NCI-H128 (cell line): ENCODE data around the gene COMP.
"Not testable (repeated sequence)": the region's sequence is repeated elsewhere in the genome, so short reads cannot be mapped to it uniquely, and the experiment has no call there.

Experiments used
- DNase-seq: peaks from one replicate; lab custom pipeline; 2025; ENCODE audit not compliant: unreplicated experiment; lab: John Stamatoyannopoulos, UW

COMP gene

DNA sequence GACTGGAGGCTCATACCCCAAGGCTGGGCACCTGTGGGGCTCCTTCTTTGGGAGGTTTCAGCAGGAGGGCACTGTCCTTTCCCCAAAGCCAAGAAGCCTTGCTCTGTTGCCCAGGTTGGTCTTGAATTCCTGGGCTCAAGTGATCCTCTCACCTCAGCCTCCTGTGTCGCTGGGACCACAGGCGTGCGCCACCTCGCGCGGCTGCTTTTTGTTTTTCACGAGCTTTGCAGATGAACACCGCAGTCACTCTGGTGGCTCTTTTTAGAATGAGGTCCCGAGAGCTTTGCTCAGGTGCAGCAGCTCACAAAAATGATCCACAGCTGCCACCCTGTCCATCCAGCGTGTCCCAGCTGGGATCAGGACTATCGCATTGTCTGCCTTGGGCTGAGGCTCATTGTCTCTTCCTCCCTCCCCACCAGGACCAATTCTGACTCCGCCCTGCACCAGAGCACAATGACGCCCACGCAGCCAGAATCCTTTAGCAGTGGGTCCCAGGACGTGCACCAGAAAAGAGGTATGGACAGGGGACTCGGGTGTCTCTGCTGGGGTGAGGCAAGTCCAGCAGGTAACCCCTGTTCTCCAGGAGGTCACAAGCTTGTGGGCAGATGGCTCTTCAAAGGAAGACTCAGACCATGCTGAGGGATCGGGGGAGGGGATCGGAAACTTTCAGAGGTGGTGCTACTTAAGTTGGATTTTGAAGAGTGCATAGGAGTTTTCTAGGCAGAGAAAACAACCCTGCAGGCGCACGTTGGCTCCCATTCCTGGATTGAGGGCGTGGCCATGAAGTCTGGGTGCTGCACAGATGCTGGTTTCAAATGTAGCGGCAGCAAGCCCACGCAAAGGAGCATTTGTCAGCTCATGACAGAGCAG is 41.5 kb downstream of the COMP start:
- DNase-seq = no peak

DNA sequence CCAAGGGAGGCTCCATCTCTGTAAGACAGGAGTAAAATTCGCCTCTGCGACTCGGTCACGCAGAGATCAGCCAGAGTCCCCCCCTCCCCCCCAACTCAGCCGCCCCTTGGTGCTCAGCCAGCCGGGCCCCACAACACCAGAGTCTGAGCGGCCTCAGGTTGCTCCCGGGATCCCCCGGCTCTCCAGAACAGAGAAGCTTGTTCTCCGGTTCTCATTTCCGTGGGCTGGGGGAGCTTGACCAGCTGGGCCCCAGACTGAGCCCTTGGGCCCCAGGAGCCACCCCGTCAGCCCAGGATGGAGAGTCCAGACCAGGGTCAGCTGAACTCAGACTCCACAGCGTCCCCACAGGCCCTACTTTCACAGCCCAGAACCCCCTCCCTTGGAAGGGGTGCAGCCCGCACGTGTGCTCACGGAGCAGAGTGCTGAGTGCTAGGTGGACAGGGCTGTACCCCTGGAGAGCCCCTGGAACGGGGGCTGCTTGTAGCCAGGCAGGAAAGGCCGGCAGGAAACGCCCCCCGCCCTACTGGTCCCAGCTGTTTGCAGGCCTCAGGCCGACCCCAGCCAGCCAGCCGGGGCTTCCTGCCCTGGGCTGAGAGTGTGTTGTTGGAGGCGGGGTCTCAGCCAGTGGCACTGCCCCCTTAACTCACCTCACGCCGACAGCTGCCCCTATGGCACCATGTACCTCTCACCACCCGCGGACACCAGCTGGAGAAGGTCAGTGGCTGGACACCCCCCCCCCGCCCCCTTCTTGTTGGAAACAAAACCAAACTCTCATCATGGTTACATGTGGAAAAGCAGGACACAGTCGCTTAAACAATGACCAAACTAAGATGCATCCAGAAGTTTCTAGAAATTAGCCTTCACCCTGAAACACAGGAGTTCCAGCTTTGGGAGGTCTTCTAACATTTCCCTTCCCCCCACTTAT is 44.4 kb downstream of the COMP start:
- no peak for DNase-seq

DNA sequence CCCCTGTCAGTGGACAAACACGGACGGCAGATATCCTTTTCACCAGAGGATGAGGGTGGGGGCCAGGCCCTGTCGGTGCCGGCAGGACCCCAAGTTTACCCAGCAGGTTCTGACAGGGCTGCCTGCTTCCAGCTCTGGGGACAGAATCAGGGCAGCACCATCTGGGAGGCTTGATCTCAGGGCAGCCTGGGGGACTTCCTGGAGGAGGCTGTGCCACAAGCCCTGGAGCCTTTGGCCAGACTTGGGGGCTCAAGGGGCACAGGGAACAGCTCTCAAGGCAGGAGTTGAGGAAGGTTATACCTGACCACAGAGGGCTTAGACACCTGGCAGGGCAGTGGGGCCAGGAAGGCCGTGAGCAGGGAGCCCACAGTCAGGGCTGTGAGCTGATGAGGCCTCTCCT is 45.2 kb downstream of the COMP start:
- no peak for DNase-seq

DNA sequence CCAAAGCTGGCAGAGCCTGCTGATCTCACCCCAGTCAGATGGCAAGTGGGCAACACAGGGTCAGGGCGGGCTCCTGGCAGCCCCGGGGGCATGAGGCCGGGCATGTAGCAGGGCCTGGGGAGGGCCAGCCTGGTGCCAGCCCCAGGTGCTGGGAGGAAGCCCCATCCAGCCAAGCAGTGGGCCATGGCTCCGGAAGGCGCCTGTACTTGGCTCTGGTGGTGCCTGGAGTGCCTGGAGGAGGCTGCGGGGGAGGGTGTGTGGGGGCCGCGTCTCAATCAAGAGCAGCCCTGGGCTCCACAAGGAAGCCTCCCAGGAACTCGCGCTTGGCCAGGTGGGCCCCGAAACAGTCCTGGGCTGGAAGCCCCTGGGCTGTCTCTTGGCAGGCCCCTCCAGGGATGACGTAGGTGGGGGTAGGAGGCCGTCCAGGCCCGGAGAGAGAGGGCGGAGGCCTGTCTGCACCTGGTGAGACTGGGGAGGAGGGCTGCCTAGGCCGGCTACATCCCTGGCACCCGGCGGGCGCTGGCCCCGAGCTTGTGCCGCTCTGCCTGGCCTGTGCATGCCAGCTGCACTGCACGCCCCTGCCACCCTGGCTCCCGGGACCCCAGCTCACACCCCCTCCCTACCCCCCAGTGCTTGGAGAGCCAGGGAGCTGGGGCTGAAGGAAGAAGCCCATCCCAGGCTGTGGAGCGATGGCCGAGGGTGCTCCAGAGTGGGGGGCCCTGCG is 45.9 kb downstream of the COMP start:
- DNase-seq = no peak

DNA sequence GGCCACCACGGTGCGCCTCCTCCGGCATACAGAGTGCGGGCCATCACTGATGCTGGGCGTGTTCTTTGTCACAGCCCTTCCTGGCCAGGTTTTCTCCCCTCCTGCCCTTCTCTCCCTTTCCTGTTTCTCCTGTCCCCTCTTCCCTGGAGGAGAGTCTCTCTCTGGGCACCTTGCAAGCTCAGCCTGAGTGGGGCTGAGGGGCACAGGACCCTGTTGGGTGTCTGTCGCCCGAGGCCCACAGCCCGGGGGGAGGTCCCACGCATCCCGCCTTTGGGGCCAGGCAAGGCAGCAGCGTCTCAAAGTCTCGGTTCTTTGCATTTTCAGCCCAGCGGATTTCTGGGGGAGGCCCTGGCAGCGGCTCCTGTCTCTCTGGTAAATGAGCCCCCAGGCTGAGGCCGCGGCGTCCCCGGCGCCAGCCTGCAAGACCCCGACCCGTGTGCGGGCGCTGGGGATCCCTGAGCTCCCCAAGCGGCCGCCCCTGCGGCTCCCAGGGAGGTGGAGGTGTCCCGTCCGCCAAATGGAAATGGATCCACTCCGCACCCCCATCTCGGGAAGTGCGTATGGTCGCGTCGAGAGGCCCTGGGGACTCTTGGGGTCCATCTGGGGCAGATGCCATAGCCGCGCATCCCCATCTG is 47.2 kb downstream of the COMP start:
- DNase-seq = no peak

DNA sequence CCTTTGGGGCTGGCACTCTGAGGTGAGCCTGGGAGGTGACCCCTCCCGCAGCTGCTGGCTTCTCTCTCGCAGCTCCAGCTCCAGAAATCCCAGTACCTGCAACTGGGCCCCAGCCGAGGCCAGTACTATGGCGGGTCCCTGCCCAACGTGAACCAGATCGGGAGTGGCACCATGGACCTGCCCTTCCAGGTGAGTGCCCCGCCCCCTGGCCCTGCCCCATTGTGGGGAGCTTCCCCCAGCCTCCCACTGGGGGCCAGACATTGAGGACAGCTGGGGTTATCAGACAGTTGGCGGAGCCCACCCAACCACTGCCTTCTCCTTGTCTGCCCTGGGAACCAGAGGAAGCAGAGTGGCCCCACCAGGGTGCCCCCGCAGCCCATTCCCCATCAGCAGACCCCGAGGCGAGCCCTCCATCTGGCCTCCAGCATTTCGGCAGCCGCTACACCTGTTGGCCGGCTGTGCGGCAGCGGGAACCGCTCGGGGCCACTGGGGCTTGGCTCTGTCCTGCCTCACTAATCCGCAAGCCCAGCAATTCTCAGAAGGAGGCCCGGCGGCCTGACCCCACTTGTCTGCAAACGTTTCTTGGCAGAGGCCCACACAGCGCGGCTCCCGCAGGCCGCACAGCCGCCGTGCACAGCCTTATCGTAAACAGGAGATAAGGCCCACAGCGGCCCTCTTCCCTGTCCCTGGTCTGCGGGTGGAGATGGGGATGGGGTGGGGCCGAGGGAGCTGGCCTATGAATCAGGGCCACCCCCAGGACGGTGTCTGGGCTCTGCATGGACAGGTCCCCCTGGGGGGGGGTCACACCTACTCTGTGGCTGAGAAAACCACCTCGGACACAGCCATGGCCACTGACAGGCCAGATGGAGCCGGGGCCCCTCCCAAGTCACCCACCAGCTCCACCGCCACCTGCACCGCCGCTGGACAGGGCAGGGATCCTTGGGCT is 48.0 kb downstream of the COMP start:
- no peak for DNase-seq

- DNase-seq = no peak
Observed at GRCh38 chr19:18742324-18742723, 48.8 kb downstream of the COMP start.

- no peak for DNase-seq
Observed at GRCh38 chr19:18741124-18742121, 49.7 kb downstream of the COMP start.

DNA sequence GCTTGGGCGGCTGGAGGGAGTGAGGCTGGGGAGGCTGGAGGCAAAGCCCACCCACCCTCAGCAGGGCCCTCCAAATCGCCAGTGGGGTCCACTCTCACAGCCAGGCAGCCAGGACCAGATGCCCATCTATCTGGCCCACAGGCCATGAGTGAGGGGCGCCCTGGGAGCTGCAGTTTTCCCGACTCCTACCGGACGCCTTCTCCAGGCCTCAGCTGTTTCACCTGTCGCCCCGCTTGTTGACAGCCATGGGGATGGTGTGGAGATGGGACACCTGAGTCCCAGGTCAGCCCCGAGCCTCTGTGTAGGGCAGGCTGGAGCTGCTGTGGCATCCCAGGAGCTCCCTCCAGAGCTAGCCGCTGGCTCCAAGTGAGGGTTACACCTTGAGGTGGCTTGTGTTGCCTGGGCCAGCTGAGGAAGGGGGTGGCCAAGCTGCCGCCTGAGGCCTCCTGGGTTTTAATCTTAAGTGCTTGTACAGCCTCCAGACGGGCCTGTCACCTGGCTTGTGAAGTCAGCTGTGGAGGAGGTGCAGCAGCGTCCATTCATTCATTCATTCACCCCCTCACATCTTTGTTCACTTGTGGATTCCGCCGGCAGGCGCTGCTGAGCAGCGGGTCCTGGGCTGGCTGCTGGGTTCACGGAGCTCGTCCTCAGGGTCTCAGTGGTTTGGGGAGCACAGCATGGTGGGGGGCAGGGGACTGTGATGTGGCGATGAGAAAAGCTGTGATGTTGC is 52.0 kb downstream of the COMP start:
- DNase-seq = no peak

GRCh38 chr19:18737954-18738351 is 53.2 kb downstream of the COMP start:
- no peak for DNase-seq

GRCh38 chr19:18737337-18737953 is 53.7 kb downstream of the COMP start:
- DNase-seq = no peak

DNA sequence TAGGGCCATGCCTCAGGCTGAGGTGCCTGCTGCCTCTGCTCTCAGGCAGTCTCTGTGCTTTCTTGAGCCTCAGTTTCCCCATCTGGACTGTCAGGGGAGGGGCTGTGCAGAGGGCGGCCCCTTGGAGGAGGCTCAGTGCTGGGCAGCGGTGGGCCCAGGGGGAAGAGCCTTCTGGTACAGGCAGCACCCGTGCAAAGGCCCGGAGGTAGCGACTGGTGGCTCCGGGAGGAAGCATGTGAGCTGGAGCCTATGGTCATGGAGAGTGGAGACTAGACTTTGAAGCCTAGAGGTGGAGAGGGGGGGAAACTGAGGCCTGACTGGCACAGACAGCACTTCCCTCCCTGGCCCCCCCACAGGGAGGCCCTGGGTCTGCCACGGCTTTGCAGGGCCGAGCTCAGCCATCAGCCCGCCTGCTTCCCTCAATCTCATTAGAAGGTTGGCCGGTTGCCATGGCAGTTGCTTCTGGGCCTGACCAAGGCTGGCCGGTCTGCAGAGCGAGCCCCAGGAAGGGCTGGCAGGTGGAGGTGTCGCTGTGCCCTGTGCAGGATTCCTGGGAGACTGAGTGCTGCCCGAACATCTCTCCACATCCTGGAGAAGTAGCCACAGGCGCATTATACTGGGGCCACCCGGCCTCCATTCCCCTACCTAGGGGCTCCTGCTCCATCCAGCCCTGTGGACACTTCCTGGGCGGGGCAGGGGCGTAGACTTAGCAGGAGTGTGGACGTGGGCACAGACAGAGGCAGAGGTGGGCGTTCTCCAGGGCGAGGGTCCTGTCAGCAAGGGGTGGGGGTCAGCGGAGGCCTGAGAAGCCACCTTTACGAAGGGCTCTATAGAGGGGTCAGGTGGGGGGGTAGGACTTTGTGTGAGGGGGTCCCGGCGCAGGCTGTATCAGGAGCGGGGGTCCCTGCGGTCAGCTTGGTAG is 54.4 kb downstream of the COMP start:
- no peak for DNase-seq

GRCh38 chr19:18735752-18736151 is 55.4 kb downstream of the COMP start:
- DNase-seq = no peak

DNA sequence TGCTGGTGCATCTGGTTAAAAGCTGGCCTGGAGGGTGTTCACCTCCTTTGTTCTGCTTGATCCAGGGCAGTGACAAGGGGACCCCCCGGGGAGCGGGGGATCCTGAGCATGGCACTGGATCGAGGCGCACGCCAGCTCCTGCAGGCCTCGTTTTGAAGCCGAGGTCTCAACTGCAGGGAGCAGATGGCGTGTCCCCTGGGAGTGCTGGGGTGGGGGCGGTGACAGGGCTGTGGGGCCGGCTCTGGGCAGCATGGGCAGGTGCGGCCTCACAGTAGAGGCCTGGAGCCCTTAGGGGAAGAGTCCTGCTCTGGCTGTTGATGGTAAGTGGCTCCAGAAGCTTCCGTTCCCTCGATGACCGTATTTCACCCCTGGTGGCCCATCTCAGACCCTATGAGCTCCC is 55.8 kb downstream of the COMP start:
- DNase-seq = no peak

DNA sequence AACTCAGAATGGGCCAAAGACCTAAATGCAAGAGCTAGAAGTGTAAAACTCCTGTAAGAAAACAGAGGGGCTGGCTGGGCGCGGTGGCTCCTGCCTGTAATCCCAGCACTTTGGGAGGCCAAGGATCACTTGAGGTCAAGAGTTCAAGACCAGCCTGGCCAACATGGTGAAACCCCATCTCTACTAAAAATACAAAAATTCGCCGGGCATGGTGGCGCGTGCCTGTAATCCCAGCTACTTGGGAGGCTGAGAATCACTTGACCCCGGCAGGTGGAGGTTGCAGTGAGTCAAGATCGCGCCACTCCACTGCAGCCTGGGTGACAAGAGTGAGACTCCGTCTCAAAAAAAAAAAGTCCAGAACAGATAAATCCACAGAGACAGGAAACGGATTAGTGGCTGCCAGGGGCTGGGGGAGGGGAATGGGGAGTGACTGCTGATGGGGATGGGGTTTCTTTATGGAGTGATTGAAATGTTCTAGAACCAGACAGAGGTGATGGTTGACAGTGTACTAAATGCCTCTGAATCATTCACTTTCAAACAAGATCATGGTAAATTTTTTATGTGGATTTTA is 57.3 kb downstream of the COMP start:
- not testable (repeated sequence) for DNase-seq

- no peak for DNase-seq
Observed at GRCh38 chr19:18733196-18733647, 57.9 kb downstream of the COMP start.
